Esophagus mucosa (tissue), 1 donor: ENCODE data around the gene CTDSPL. TPM values are rescaled to one million over a fixed set of nuclear protein-coding genes. Genes with fewer than 3 reads are reported as not detected.

Experiments used
- ATAC-seq: fragments of 200-7000 bp; cut with Tn5 transposase; one replicate; pipeline ENCODE4 v1.9.1; 2020
- total RNA-seq: library from RNA; stranded (reverse); gene quantifications from one replicate; pipeline ENCODE4 v1.2.4, GENCODE V29; 2023
- donor health status: DM: yes; HTN: yes; CAD: no.

CTDSPL gene
- total RNA-seq, 1 donor from 2014 or later, result 27.2 TPM

- no peak for ATAC-seq
These were observed 82.1 kb downstream of the CTDSPL start for GRCh38 chr3:37943631-37944314.

DNA sequence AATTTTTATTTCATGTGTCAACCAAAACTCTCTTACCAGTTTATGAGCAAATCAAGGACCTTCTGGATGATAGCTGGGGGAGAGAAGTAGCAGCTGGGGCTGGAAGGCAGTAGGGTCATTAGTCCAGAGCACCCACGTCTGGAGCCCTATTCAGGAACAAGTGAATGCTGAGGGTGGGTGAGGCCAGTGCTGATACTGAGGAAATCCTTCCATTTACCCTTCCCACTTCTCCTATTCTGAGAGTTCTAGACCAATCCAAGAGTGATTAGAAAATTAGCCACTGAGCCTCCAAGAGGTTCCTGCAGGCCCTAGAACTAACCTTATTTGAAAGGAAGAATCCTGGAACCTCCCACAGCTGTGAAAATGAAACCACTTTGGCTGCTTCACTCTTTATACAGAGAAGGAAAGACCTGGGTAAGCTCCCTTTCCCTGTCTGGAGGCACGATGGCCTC lies 82.7 kb downstream of the CTDSPL start:
- ATAC-seq, result no peak

GRCh38 chr3:37945156-37945806 lies 83.6 kb downstream of the CTDSPL start:
- no peak for ATAC-seq

GRCh38 chr3:37945807-37946530 lies 84.3 kb downstream of the CTDSPL start:
- ATAC-seq, result peak; percentile 98

- no peak for ATAC-seq
These were observed 84.8 kb downstream of the CTDSPL start for GRCh38 chr3:37946531-37946889.

DNA sequence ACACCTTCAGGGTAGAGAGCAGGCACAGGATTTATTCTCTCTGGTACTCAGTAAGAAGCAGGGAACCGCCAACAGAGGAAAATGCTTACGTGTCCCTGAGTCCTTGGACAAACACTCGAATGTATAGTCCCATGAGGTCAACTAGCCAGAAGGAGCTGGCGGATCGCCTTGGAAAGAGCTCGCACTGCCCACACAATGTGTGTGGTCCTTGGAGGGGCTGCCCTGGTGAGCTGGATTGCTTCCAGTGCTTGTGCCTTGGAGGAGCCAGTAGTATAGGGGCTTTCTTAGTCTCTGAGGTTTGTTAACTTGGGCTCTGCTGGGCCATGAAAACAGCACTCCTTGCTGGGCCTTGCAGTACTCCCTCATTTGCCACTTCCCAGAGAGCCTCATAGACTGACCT lies 88.2 kb downstream of the CTDSPL start:
- ATAC-seq, result no peak

DNA sequence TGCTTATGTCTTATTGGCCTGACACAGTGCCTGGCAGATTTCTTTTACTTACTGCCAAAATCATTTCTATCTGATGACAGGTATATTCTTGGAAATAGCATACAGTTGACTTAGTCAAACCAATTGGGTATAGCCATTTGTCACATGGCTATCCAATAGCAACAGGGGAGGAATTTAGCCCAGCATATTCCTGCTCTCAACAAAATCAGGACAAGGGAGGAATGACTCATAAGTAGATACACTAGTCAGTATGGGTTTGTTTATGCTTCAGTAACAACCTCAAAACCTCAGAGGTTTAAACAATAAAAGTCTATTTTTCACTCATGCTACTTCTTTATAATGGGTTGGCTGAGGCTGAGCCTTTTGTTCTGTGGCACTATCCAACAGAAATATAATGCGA lies 90.9 kb downstream of the CTDSPL start:
- ATAC-seq, result peak; percentile 62

GRCh38 chr3:37953226-37953625 lies 91.5 kb downstream of the CTDSPL start:
- no peak for ATAC-seq

DNA sequence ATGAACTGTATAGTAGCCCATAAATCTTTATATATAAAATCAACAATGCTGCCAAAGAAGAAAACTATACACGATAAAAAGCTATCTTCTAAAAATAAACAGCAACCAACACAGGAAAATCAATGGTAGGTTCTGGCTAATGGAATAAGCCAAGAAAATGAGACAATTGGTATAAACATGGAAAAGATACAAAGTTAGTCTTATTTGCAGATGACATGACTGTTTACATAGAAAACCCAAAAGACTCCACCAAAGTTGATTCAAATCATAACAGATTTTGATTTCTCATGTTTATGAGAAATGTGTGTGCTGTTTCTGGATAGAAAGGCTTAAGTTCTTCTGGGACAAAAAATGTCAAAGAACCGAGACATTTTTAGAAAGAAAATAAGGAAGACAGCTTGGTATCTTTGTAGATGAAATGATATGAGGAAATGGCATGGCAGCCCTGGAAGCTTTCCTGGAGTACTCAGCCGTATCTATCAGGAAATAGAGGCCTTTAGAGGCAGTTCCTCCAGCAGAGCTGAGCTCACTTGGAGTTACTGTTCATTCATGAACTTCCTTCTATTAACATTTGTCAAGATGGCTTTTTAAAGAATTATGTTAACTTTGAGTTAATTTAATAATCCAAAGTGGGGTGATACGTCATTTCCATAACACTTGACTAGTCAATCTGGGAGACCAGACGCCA lies 92.2 kb downstream of the CTDSPL start:
- no peak for ATAC-seq

DNA sequence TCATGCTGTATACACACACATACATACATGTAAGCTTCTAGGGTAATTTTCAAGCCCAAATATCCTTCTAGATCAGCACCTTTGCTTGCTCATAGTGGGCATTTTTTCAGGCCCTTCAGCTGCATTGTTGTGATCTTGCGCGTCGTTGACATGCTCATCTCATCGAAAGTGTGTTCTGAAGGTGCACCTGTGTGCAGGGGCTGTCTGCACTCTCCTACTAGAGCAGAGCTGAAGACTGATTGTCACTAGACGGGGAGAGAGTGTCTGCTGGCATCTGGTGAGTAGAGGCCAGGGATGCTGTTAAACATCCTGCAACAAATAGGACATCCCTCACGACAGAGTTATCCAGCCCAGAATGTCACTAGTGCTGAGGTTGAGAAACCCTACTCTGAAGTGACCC lies 93.2 kb downstream of the CTDSPL start:
- no peak for ATAC-seq

DNA sequence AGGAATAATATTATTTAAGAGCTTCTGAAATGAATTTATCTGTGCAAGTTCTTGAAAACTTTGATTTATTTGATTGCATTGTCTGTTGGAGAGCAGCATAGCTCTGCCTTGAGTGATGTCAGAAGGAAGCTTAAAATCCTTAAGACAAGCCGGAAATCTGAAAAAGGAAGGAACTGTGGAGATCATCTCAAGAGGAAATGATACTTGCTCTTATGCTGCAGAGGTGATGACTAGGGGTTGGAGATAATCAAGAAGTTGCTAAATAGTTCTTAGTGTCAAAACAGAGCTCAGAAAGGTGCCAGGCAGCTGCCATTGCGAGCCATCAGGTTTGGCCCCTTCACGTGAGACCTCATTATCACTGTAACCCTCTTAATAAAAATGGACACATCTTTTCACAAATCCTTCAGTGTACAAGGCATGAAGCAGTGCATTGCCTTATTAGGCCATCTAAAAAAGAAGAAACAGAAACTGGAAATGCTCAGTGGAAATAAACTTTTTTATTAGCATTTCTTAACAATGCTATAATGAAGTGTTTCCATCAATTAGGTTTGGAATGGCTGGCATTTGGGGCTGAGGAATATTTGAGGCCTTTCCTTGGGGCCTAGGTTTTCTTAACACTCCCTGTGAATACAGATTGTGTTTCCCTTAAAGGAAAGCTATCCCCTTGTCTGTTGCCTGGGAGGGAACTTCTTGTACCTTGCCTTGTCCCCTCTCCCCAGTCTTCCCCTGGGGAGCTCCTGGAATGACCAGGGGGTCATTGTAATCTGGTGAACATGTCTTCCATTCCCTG lies 94.4 kb downstream of the CTDSPL start:
- no peak for ATAC-seq

DNA sequence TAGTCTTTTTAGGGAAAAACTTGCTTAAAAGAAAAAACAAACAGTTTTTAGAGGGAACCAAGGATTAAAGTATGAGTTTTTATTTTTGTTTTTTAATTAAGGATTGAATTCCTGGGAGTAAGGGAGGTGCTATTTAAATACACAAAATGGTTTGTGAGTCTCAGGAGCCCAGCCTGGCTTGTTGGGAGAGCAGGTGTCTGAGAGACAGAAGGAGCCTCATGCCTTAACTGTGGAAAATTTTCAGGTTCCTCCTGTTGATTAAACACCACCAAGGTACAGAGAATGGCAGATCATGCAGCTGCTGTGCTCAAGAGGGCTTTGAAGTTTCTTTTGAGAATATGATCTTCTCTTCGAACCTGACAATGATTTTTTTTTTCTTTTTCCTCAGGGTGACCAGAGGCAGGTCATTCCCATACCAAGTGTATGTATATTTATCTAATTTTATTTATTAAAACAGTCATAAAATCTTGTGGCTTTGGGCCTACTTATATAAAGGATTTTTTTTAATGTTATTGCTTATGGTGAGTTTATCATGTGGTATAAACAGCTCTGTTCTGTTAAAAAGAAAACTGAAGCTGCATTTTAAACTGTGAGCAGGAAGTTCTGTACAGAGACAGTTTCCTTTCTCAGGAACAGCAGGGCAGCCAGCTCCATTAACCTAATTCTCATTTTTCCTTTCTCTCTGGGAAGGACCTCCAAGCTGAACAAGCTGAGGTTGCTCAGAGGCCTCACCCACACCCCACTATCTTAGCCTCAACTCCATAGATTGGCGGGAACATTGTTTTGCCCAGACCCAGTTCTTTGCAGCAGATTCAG lies 95.3 kb downstream of the CTDSPL start:
- ATAC-seq, result no peak

DNA sequence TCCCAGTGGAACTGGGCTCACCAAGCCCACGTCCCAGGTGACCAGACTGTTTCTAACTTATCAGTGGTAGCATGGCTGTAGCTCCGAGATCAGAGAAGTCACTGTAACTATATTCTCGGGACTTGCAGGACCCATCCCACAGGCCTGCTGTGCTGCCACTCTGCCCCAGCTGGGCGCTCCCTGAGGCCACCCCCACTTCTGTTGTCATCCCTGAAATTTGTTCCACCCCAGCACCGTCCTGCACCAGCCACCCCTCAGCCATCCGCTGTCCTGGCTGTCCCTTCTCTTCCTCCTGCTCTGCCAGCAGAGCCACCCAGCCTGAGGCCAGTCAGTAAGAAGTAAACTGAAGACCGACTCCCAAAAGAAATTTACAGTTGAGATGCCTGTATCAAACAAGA lies 95.9 kb downstream of the CTDSPL start:
- no peak for ATAC-seq

- peak; percentile 50 for ATAC-seq
These were observed 100.1 kb downstream of the CTDSPL start for GRCh38 chr3:37961622-37962431.

DNA sequence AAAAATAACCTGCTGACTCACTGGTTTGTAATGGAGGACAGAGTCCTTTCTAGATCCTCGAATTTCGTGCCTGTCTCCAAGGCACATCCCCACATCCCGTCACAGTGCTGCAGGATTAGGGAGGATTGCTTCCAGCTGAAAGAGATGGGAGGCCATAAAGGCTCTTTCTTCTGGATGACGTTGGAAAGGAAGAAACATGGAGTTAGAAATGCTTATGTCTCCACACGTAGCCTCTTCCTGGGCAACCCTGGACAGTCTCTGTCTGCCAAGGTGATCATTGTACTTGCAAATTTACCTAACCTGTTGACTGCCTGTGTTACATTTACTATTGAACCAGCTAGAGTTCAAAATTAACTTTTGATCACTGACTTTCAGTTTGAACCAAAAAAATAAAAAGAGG lies 101.3 kb downstream of the CTDSPL start:
- ATAC-seq, result no peak

GRCh38 chr3:37963635-37964034 lies 102.0 kb downstream of the CTDSPL start:
- no peak for ATAC-seq

GRCh38 chr3:37964146-37964545 lies 102.5 kb downstream of the CTDSPL start:
- ATAC-seq, result no peak

- no peak for ATAC-seq
These were observed 103.0 kb downstream of the CTDSPL start for GRCh38 chr3:37964716-37965115.

GRCh38 chr3:37967260-37967881 lies 105.7 kb downstream of the CTDSPL start:
- ATAC-seq, result peak; percentile 78

GRCh38 chr3:37968199-37968598 lies 106.5 kb downstream of the CTDSPL start:
- no peak for ATAC-seq
